NCI-H345 treated with DMSO at 0.1 percent for 48 hours (cell line): ENCODE results near the gene MTMR4.
"Not testable (repeated sequence)": the region's sequence is repeated elsewhere in the genome, so short reads cannot be mapped to it uniquely, and the experiment has no call there.

Experiments used
- DNase-seq: peaks from one replicate; lab custom pipeline; 2025; ENCODE audit not compliant: unreplicated experiment; lab: John Stamatoyannopoulos, UW

Gene MTMR4

DNA sequence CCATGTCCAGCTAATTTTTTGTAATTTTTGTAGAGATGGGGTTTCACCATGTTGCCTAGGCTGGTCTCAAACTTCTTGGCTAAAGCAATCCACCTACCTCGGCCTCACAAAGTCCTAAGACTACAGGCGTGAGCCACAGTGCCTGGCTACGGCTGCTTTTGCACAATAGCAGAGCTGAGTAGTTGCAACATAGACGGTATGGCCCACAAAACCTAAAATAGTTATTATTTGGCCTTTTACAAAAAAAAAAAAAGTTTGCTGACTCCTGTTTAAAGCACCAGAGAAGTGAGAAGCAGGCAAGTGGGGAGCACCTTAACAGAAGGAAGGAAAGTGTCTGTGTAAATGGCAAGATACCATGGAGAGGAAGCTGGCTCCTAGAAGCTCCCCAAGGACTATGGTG, 20.9 kb downstream of the MTMR4 start:
- no peak for DNase-seq

GRCh38 chr17:58492238-58493121, 22.0 kb downstream of the MTMR4 start:
- DNase-seq, result no peak

- no peak for DNase-seq
Observed at GRCh38 chr17:58491510-58492045, 22.9 kb downstream of the MTMR4 start.

- DNase-seq, result no peak
Observed at GRCh38 chr17:58488428-58488890, 26.0 kb downstream of the MTMR4 start.

GRCh38 chr17:58487589-58488427, 26.6 kb downstream of the MTMR4 start, which contains the start of gene HSF5:
Gene HSF5, minus strand, starts transcription at chr17:58488408. Its CDS starts 134 bp downstream, at chr17:58488274.
- DNase-seq, result no peak

DNA sequence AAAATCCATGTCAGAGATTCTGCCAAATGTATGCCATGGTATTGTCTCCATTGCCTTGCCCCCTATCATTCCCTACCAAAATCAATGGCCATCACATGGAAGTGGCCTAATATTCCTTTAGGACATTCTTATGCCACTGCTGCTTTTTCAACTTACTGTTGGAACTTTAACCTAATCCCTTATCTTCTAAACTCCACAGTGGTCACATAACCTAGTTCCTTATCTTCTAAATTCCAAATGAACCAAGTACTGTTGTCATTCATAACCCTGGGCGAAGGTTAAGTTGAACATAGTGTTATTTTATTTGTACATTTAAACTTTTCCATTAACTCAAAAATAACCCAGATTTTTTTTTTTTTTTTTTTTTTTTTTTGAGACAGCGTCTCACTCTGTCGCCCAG, 29.8 kb downstream of the MTMR4 start:
- DNase-seq, result no peak

DNA sequence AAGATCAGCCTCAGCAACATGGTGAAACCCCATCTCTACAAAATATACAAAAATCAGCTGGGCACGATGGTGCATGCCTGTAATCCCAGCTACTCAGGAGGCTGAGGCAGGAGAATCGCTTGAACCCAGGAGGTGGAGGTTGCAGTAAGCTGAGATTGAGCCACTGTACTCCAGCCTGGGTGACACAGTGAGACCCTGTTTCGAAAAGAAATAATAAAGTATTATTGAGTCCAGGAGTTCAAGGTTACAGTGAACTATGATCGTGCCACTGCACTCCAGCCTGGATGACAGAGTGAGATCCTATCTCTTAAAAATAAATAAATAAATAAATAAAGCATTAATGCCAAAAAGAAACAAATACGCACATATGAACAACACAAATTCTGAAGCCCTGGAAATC, 32.6 kb downstream of the MTMR4 start:
- DNase-seq, result not testable (repeated sequence)

GRCh38 chr17:58480090-58480489, 34.3 kb downstream of the MTMR4 start:
- DNase-seq, result no peak

- DNase-seq, result no peak
Observed at GRCh38 chr17:58476812-58477211, 37.6 kb downstream of the MTMR4 start.

GRCh38 chr17:58475985-58476384, 38.5 kb downstream of the MTMR4 start:
- no peak for DNase-seq

DNA sequence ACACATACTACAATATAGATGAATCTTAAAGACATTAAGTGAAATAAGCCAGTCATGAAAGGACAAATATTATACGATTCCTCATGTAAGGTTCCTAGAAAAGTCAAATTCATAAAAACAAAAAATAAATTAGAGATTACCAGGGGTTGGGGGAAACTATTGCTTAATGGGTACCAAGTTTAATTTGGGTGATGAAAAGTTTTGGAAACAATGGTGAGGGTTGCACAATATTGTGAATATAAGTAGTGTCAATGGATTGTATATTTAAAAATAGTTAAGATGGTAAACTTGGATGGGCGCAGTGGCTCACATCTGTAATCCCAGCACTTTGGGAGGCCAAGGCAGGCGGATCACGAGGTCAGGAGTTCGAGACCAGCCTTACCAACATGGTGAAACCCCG, 44.1 kb downstream of the MTMR4 start:
- no peak for DNase-seq

DNA sequence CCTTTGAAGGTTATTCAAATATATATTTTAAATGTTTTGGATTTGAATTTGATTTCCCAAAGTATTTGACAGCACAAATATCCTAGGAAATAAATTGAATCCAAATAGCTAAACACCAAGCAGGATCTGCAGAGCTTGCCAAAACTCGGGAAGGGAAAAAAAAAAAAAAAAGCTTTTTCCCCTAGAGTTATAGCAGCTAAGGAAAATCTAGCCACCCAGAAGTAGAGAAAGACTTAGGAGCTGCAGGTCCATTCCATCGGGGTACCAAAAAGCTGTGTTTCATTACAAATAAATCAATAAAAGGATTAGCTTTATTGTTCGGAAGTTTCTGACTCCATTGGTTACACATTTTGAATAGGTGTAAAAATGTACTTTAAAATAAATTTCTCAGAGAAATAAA, 45.5 kb downstream of the MTMR4 start:
- DNase-seq, result no peak

DNA sequence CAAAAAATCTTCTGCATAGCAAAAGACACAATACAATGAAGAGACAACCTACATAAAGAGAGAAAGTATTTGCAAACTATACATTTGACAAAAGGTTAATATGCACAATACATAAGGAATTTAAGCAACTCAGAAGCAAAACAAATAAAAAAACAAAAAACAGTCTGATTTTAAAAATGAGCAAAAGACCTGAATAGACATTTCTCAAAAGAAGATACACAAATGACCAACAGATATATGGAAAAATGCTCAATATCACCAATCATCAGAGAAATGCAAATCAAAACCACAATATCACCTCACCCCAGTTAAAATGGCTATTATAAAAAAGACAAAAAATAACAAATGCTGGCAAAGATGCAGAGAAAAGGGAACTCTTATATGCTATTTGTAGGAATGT, 58.9 kb downstream of the MTMR4 start:
- DNase-seq, result no peak

DNA sequence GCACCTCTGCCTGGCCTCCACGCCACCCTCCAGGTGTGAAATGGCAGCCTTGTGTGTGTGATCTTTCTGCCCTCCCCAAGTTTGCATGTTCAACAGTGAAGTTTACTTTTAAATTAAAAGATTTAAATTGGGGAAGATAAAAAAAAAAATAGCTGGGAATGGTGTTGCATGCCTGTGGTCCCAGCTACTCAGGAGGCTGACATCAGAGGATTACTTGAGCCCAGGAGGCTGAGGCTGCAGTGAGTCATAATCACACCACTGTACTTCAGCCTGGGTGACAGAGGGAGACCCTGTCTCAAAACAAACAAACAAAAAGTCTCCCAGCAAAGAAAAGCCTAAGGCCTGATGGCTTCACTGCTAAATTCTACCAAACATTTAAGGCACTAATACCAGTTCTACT, 61.7 kb downstream of the MTMR4 start:
- DNase-seq, result no peak

- DNase-seq, result peak; percentile 59
Observed at GRCh38 chr17:58447039-58447975, 67.1 kb downstream of the MTMR4 start.

- DNase-seq, result no peak
Observed at GRCh38 chr17:58446086-58446485, 68.4 kb downstream of the MTMR4 start.
